Thoracic aorta (tissue), 2 donors: ENCODE data around the gene ADARB2. TPM values are rescaled to one million over a fixed set of nuclear protein-coding genes. Genes with fewer than 3 reads are reported as not detected.
"Not testable (repeated sequence)": the region's sequence is repeated elsewhere in the genome, so short reads cannot be mapped to it uniquely, and the experiment has no call there.

Experiments used
- ATAC-seq: fragments of 150-250 bp; one replicate; pipeline ENCODE4 v1.8.0; 2017; ENCODE audit warnings: low read depth; ENCODE audit not compliant: insufficient number of reproducible peaks, low FRiP score
- DNase-seq: peaks from one replicate; pipeline ENCODE4 v3.0.0-alpha.2; 2020; ENCODE audit warnings: low spot score
- H3K27ac ChIP-seq, 2 donors: fragments of 200-600 bp; sonication (generic); 1 replicate in 1 of 2; 2 replicates in 1 of 2; pipeline ENCODE4 v1.5.1; 2016; ENCODE audit warnings: mild to moderate bottlenecking in 2 of 2, moderate library complexity in 2 of 2
- H3K27me3 ChIP-seq: fragments of 200-600 bp; sonication (generic); replicated peaks from 2 replicates; pipeline ENCODE4 v1.6.0; 2016; ENCODE audit warnings: mild to moderate bottlenecking; ENCODE audit not compliant: insufficient read depth
- H3K36me3 ChIP-seq: fragments of 200-600 bp; sonication (generic); one replicate; pipeline ENCODE4 v1.5.1; 2016
- H3K4me1 ChIP-seq, 2 donors: fragments of 200-600 bp; sonication (generic); 1 replicate in 1 of 2; 2 replicates in 1 of 2; pipeline versions ENCODE4 v1.5.1 to v1.6.0; 2016; ENCODE audit warnings: low read depth in 2 of 2, mild to moderate bottlenecking in 1 of 2; ENCODE audit not compliant: control insufficient read depth in 1 of 2
- H3K4me3 ChIP-seq: fragments of 200-600 bp; sonication (generic); 2 replicates; pipeline ENCODE4 v1.5.1; 2016; ENCODE audit warnings: mild to moderate bottlenecking
- H3K9me3 ChIP-seq: fragments of 200-600 bp; sonication (generic); 2 replicates; pipeline ENCODE4 v1.5.1; 2016
- CTCF ChIP-seq: fragments of 200-600 bp; sonication (generic); IDR thresholded peaks from one replicate; pipeline ENCODE4 v1.5.1; 2019; ENCODE audit warnings: antibody characterized with exemption
- total RNA-seq, 2 donors: library from RNA; depleted of rRNA; stranded (reverse); fragments of >200 nt; gene quantifications; one replicate each; pipeline versions ENCODE4 v1.1.0 to v1.2.3, GENCODE V29; 2016

The ADARB2 gene
- total RNA-seq, 2 donors from 2014 or later = 0.71 to 3.1 TPM

- no peaks in the 10 kb centered on the region for H3K4me1 ChIP-seq
- no peak for ATAC-seq
- DNase-seq = no peak
These were observed 111.6 kb downstream of the ADARB2 start for GRCh38 chr10:1625731-1626130.

GRCh38 chr10:1625079-1625478 lies 112.2 kb downstream of the ADARB2 start:
- Histone ChIP-seq H3K27me3 (no peaks in the 10 kb centered on the region), H3K9me3 (no peaks in the 10 kb centered on the region), H3K4me3 (no peak overlapping the region), H3K27ac (no peak overlapping the region), H3K4me1 (no peaks in the 10 kb centered on the region), H3K36me3 (no peaks in the 10 kb centered on the region)
- ATAC-seq (no peak), DNase-seq (no peak)
- no peak for TF ChIP-seq CTCF

More at GRCh38 chr10:1625731-1626130, 111.6 kb downstream of the ADARB2 start:
- no peak for TF ChIP-seq CTCF
- Histone ChIP-seq H3K4me3 (no peak overlapping the region), H3K36me3 (no peaks in the 10 kb centered on the region), H3K27ac (no peak overlapping the region), H3K9me3 (no peaks in the 10 kb centered on the region), H3K27me3 (no peaks in the 10 kb centered on the region)

GRCh38 chr10:1624240-1624639 lies 113.1 kb downstream of the ADARB2 start:
- DNase-seq = no peak
- no peaks in the 10 kb centered on the region for H3K9me3 ChIP-seq
- no peak for ATAC-seq
- no peak overlapping the region for H3K4me3 ChIP-seq
- no peak for TF ChIP-seq CTCF
- no peak overlapping the region for H3K27ac ChIP-seq
- no peaks in the 10 kb centered on the region for H3K36me3 ChIP-seq
- no peaks in the 10 kb centered on the region for H3K27me3 ChIP-seq
- H3K4me1 ChIP-seq = no peaks in the 10 kb centered on the region

- Histone ChIP-seq H3K27me3 (no peaks in the 10 kb centered on the region), H3K4me3 (no peak overlapping the region), H3K9me3 (no peaks in the 10 kb centered on the region), H3K27ac (no peak overlapping the region), H3K4me1 (no peaks in the 10 kb centered on the region), H3K36me3 (no peaks in the 10 kb centered on the region)
- DNase-seq (no peak), ATAC-seq (no peak)
- no peak for TF ChIP-seq CTCF
These were observed 116.5 kb downstream of the ADARB2 start for GRCh38 chr10:1620803-1621202.

GRCh38 chr10:1617376-1618317 lies 119.7 kb downstream of the ADARB2 start:
- H3K27me3 ChIP-seq, H3K4me3 ChIP-seq, DNase-seq, H3K9me3 ChIP-seq, H3K4me1 ChIP-seq, H3K27ac ChIP-seq, H3K36me3 ChIP-seq, ATAC-seq: not testable (repeated sequence)

GRCh38 chr10:1616701-1617100 lies 120.6 kb downstream of the ADARB2 start:
- H3K27ac ChIP-seq, H3K4me1 ChIP-seq, ATAC-seq, H3K27me3 ChIP-seq, H3K9me3 ChIP-seq, H3K4me3 ChIP-seq, DNase-seq, H3K36me3 ChIP-seq: not testable (repeated sequence)
